Hematopoietic multipotent progenitor cell treated with erythropoietin and hydrocortisone succinate and interleukin-3 and kit ligand, for 4 days (in vitro differentiated cells): ENCODE results near the gene IL13RA2.
A peak's percentile ranks its signal among the peaks of the same experiment; 100 is the strongest.

Source experiments
- DNase-seq: peaks from one replicate; pipeline ENCODE4 v3.0.0-alpha.2; 2015

IL13RA2 gene

GRCh38 chrX:114985967-114986592, 31.3 kb downstream of the IL13RA2 start:
- DNase-seq = no peak

DNA sequence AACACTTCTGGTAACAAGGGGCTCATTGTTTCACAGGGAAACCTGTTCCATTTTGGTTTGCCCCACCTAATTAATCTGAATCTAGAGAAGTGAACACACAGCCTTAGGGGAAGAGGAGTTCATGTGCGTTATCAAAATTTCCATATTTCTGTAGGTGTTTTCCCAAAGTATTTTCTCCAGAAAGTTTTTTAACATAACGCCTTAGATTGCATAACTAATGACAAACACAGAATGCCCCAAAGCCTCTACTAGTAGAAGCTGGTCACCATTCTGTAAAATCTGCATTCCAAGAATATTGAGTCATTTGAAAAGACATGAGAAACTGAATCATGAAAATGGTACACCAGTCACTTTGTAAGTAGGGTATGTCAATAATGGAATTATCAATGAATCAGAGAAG, 41.1 kb downstream of the IL13RA2 start:
- DNase-seq = no peak

DNA sequence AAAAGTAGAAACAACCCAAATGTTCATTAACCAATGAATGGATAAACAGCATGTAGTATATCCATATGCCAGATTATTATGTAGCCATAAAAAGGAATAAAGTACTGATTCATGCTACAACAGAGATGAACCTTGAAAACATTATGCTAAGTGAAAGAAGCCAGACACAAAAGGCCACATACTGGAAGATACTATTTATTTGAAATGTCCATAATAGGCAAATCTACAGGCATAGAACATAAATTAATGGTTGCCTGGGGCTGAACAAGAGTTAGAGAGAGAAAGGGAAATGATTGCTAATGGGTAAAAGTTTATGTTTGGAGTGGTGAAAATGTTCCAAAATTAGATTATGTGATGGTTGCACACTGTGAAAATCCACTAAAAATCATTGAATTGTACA, 44.4 kb downstream of the IL13RA2 start:
- DNase-seq = no peak

GRCh38 chrX:114970806-114971205, 46.6 kb downstream of the IL13RA2 start:
- DNase-seq = no peak

- no peak for DNase-seq
Measured at GRCh38 chrX:114964374-114964773, 53.0 kb downstream of the IL13RA2 start.

DNA sequence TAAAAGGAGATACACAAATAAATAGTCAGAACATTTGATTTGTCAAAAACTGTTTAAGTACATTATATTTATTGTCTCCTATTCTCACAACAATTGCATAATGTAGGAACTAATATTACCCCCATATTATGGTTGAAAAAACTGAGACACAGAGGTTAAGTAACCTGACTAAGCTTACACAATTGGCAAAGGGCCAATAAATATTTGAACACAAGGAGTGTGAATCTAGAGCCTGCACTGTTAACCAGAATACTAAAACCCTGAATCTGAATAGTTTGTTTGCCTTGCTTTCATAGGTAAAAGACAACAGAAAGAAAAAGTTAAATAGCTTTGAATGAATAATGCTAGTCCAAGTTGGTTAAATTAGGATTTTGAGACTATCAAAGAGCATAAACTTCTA, 55.2 kb downstream of the IL13RA2 start:
- no peak for DNase-seq

GRCh38 chrX:114959729-114960128, 57.7 kb downstream of the IL13RA2 start:
- DNase-seq = peak; percentile 30
